ENCODE measurements around the gene PRTFDC1. TPM values are rescaled to one million over a fixed set of nuclear protein-coding genes. Genes with fewer than 3 reads are reported as not detected.
"Not testable (repeated sequence)": the region's sequence is repeated elsewhere in the genome, so short reads cannot be mapped to it uniquely, and the experiment has no call there.

PRTFDC1 gene
- total and polyA plus RNA-seq, 2 of the 13 experiments (the other 11 are each of a cell fraction or from before 2014, with no cell fraction given), result not detected

GRCh38 chr10:24969841-24970281 lies 17.5 kb upstream of the PRTFDC1 start (continued):
- TF ChIP-seq ZNF891 (CRISPR knock-in tag; IDR thresholded peaks at IDR 0.05) (no peak), THAP8 (CRISPR knock-in tag; IDR thresholded peaks at IDR 0.05; ENCODE audit: borderline replicate concordance) (no peak), SKIL (CRISPR knock-in tag; IDR thresholded peaks at IDR 0.05; ENCODE audit: borderline replicate concordance) (no peak), TEAD3 (CRISPR knock-in tag; optimal IDR thresholded peaks at IDR 0.05; ENCODE audit: borderline replicate concordance) (no peak), FOXJ3 (CRISPR knock-in tag; IDR thresholded peaks at IDR 0.05; ENCODE audit: borderline replicate concordance) (no peak)

GRCh38 chr10:24968951-24969350 lies 16.5 kb upstream of the PRTFDC1 start:
- intact Hi-C loops (cut with micrococcal nuclease; ENCODE audit: unreplicated experiment); H3K27me3 ChIP-seq (ENCODE audit: control insufficient read depth in 1 of 2, insufficient read depth in 2 of 2, low read length in 2 of 2); H3K4me2 ChIP-seq (ENCODE audit: low read depth, low read length); H4K20me1 ChIP-seq (ENCODE audit: insufficient read depth, low read length); FAIRE-seq; H3K27ac ChIP-seq (ENCODE audit: extremely low read length, insufficient read depth, low read length); ATAC-seq; POLR2A ChIA-PET; H2AFZ ChIP-seq (ENCODE audit: low read length); H3K36me3 ChIP-seq (replicated peaks in 1 of 2; ENCODE audit: control insufficient read depth in 1 of 2, insufficient read depth in 2 of 2, low read length in 2 of 2); H3K79me2 ChIP-seq (ENCODE audit: insufficient read depth, low read length); CTCF ChIA-PET (ENCODE audit: low intra/inter-chr PET ratio, low total read pairs); H3K9me3 ChIP-seq (ENCODE audit: low read length); DNase-seq (ENCODE audit: low spot score); H3K4me3 ChIP-seq (replicated peaks in 1 of 3; ENCODE audit: insufficient read depth in 1 of 3, low read depth in 2 of 3, low read length in 3 of 3); BruUV-seq (replicated peaks); in situ Hi-C loops (cut with HindIII; ENCODE audit: extremely low pct_ligation_motif_present, low pct_unique_long_range_greater_than_20kb); H3K9ac ChIP-seq (ENCODE audit: insufficient read depth, low read depth, low read length): not testable (repeated sequence)
- 69% methylated on average over 8 of the region's 11 CpGs for WGBS (ENCODE audit: low lambda C conversion rate)
- H3K4me1 ChIP-seq (ENCODE audit: insufficient read depth, low read length), result peaks cover 23% of the 10 kb centered on the region
